Prostate gland (tissue), 2 donors: Measurements from ENCODE around the gene CLTB.

Source experiments
- CTCF ChIP-seq, 4 experiments: fragments of 200-600 bp in 2 of 4; fragments of 450-650 bp in 2 of 4; sonication (generic) in 2 of 4; IDR thresholded peaks; 1 replicate in 3 of 4; 2 replicates in 1 of 4; pipeline ENCODE4 v1.5.1; 2016 to 2019; ENCODE audit warnings: antibody characterized with exemption in 4 of 4, mild to moderate bottlenecking in 2 of 4, moderate library complexity in 2 of 4
- POLR2A ChIP-seq: fragments of 450-650 bp; IDR thresholded peaks from one replicate; pipeline ENCODE4 v1.6.1; 2016; ENCODE audit warnings: antibody characterized with exemption, mild to moderate bottlenecking
- POLR2AphosphoS5 ChIP-seq: sonication (generic); formaldehyde crosslinking; IDR thresholded peaks from one replicate; pipeline ENCODE4 v1.6.1; 2017; ENCODE audit warnings: antibody characterized with exemption

DNA sequence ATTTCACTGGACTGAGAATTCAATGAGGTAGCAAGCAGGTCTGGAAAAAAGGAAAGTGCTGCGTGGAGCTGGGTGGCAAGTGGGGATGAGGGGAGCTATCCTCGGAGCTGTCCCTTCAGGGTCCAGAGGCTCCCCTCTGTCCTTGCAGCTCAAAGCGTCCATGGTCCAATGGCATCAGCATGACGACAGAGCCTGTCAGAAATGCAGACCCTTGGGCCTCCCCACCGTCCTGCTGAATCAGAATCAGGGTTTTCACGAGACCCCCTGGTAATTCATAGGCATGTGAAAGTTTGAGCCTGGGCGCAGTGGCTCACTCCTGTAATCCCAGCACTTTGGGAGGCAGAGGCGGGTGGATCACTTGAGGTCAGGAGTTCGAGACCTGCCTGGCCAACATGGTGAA lies 22.2 kb downstream of the CLTB start:
- TF ChIP-seq CTCF (IDR thresholded peaks at IDR 0.05), result no peak
- TF ChIP-seq POLR2AphosphoS5, result no peak
- no peak for TF ChIP-seq POLR2A
